GM19467 (cell line): ENCODE measurements around the gene LOC128125822.
"Not testable (repeated sequence)": the region's sequence is repeated elsewhere in the genome, so short reads cannot be mapped to it uniquely, and the experiment has no call there.

Experiments used
- ATAC-seq: cut with Tn5 transposase; IDR thresholded peaks from one replicate; pipeline ENCODE4 v1.9.1; 2021; ENCODE audit warnings: mild to moderate bottlenecking, moderate library complexity; ENCODE audit not compliant: unreplicated experiment

The LOC128125822 gene

DNA sequence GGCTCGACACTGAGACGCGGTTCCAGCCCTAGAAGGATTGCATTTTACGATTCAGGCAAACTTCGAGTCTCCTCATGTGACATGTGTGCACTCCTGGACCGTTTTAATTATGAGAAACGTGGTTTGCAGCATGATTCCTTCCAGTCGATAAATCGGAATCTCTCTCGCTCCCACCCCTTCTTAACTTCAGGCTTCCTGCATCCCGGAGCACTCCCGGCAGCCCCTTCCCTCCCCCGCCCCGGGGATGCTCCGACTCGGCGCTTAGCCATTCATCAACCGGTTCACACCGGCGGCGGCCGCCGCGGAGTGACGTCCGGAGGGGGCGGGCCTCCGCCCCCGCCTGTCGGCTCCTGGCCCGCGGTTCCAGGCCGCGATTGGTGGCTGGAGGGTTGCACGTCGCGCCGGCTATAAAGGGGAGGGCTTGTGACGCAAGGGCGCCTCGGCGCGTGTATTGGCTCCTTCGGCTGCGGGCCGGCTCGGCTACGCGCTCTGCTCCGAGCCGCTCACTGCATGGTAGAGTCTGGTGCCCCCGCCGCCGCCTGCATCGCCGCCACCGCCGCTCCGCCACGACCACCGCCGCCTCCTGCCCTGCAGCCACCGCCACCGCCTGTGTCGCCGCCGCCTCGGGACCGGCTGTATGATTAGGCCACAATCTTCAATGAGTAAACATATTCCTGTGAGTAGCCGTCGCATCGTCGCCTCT lies at the start of gene LOC128125822, which contains the start of gene PTP4A1:
TSS of gene LOC128125822 (plus strand) at position 437 of the 703 bp plus-strand sequence.
TSS of gene PTP4A1 (plus strand) at position 437 of the 703 bp plus-strand sequence. CDS start 4,401 bp downstream, outside the sequence.
- ATAC-seq, result peak; percentile 93

DNA sequence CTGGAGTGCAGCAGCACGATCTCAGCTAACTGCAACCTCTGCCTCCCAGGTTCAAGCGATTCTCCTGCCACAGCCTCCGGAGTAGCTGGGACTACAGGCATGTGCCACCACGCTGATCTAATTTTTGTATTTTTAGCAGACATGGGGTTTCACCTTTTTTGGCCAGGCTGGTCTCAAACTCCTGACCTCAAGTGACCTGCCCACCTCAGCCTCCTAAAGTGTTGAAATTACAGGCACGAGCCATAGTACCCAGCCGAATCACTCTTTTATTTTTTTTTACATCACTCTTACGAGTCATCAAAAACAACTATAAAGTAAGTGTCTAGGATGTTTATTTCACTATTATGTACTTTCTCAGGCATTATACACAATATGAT lies 49.4 kb upstream of the LOC128125822 start:
- not testable (repeated sequence) for ATAC-seq

DNA sequence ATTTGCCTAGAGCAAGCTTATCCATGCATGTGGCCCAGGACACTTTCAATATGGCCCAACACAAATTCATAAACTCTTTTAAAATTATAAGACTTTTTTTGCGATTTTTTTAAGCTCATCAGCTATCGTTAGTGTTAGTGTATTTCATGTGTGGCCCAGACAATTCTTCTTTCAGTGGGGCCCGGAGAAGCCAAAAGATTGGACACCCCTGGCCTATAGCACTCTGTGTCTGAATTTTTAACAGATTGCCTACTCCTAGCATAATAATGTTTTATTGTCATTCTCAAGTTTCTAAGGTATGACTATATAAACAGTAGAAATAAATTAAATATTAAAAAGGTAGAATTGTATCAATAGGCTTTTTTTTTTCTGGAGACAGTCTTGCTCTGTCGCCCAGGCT lies 48.6 kb upstream of the LOC128125822 start:
- ATAC-seq, result no peak

DNA sequence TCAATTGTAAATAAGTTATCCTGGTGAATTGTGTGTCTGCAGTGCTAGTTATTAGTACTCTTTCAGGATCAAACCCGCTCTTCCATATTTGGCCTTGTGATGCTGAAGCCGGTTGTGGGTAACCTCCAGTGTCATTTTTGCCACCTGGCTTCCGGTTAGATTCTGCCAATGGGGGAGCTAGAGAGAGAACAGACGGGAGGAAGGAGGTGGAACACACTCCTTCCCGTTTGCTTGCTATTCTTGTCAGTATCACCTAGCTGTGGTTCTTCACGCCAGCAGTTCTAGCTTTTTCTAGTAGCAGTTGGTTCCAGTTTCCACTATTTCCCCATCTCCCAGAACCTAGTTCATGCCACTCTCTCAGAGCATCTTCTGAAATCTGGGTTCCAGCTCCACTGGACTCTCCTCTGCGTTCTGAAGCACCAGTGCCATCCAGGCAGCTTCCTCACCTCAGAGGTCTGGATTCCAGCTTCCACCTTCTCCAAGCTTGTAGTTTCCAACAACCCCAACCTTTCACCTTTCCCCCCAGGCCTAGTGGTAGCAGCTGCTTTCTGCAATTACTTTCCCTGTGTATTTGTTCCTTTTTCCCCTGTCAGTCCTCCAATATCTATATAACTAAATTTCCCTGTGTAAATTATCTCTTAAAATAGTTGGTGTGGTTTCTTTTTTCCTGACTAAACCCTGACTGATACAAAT lies 46.9 kb upstream of the LOC128125822 start:
- no peak for ATAC-seq

DNA sequence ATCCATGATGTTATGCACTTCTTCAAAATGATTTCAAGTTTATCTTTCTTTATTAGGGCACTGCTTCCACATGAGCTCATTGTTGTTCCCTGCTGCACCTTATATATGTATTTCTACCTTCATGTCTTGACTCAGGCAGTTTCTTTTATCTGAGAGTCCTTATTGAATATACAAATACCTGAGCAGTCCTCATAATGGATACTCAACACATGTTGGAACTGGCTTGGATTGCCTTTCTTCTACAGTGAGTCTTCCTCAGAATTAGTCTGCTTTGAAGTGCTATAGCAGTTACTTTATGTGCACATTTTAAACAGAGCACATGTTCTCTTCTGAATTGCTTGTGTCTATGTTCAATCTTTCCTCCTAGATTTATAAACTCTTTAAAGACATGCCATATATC lies 45.3 kb upstream of the LOC128125822 start:
- ATAC-seq, result no peak

DNA sequence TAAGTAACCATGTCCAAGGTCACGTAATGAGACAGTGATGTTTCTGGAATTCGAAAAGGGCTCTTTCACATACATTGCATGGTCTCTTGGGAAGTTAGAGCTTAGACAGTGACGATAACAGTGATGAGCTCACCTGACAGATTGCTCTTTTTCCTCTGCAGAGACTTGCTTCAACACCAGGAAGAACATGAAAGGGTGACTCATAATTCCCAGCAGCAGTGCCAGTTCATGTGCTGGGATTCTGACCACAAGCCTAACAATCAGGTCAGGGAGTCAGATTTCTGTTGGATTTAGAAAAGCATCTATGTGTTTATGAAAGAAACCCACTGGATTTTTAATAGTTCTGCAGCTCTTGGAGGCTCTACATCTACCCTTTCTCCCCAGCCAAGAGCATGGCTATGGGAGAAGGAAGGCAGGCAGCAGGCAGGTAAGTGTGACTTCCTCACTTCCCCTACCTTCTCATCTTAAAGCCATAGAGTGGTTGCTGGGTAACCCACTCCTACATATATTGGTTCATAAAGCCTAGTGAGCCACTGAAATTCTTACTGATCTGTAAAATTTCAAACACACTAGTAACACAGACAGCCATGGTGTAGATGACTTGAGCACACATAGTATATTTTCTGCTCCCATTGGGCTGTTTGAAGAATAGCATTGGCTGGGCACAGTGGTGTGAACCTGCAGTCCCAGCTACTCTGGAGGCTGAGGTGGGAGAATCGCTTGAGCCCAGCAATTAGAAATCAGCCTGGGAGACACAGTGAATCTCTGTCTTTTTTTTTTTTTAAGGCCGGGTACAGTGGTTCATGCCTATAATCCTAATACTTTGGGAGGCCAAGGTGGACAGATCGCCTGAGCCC lies 44.4 kb upstream of the LOC128125822 start:
- no peak for ATAC-seq

DNA sequence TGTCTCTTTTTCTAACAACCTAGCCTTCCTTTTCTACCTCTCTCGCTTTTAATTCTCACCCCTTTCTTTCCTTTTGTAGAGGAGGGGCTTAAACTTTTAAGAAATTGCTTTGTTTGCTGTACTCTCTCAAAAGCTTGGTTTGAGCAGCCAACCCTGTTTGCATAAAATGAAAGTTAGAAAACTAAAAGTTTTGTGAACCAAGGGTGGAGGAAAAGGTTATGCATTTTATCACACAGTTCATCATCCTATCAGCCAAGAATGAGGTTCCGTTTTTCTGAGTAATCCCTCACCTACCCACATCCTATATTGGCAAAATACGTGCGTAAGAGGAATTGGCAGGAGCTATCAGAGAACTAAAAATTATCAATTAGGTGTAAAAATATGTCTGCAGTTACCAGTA lies 42.8 kb upstream of the LOC128125822 start:
- no peak for ATAC-seq

DNA sequence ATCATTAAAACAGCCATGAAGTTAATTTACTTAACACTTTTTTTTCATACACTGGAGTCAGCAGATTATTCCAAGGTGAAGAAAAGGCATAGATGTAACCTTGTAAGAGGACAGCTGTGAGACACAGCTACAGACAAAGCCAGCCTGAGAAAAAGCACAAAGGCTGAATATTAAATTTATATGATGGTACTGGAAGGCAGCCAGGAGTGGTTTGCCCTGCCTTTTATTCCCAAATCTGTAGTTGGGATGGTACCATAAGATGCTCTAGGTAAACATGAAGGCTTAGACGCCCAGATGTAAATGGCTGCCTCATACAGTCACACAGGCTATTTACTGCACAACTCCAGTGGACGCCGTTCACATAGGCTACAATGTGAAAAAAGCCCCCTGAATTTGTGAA lies 42.1 kb upstream of the LOC128125822 start:
- no peak for ATAC-seq

DNA sequence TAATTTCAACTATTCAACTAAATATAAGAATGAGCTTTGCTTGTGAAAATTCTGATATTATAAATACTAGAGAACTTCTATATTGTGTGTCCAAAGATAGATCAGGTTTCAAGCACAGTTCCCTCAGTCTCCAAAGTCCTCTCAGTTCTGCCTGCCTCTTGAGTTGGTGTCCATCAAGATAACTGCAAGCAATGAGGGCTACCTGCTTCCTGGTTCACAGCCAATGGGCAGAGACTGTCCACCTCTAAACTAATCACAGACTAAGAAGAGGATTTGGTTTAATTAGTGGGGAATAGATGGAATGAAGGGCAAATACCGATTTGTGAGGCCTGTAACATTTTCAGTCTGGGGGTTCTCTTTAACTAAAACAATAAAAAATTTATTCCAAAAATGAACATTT lies 41.3 kb upstream of the LOC128125822 start:
- ATAC-seq, result no peak

DNA sequence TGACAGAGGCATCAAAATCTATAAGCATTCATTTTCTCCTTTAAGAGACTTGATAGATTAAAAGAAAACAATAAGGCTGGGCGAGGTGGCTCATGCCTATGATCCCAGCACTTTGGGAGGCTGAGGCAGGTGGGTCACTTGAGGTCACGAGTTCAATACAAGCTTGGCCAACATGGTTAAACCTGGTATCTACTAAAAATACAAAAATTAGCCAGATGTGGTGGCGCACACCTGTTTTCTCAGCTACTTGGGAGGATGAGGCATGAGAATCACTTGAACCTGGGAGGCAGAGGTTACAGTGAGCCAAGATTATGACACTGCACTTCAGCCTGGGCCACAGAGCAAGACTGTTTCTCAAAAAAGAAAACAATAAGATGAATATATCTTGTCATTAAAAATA lies 39.3 kb upstream of the LOC128125822 start:
- ATAC-seq, result no peak

DNA sequence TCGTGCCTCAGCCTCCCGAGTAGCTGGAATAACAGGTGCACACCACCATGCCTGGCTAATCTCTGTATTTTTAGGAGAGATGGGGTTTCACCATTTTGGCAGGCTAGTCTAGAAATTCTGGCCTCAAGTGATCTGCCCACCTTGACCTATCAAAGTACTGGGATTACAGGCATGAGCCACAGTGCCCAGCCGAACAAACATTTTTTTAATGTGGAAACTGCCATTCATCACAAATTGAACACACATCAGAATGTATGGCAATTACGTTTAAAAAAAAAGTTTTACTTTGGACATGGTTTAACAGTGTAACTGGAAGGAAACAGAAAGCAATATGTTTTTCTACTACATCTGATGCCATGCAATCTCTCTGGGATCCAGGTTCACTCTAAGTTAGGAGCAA lies 38.3 kb upstream of the LOC128125822 start:
- no peak for ATAC-seq

DNA sequence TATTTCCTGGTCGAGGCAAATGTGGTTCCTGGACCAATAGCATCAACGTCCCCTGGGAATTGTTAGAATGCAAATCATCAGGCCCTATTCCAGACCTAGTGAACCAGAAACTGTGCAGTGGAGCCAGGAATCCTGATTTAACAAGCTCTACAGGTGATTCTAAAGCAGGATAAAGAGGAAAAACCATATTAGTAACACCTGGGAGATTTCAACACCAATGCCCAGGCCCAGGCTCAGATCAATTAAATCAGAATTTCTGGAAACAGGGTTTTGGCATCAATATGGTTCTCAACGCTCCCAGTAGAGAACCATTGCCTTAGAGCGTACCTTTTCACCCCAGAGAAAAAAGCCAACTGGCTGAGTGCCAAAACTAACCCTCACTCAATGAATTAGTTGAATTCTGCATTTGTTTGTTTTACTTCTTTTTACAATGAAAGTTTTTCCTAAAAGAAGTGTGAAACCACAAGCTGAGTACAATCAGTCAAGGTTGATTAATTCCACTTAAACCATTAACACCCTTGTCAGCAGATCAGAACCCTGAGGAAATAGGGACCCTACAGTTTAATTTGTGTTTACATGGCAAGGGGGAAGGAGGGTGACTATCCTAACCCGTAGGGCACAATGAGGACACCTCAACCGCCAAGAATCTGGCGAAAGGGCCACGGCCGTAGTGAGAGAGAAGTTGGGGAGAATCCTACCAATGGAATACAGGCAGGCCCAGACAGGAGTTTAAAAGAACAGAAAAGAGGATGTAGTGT lies 34.9 kb upstream of the LOC128125822 start:
- ATAC-seq, result peak; percentile 61

DNA sequence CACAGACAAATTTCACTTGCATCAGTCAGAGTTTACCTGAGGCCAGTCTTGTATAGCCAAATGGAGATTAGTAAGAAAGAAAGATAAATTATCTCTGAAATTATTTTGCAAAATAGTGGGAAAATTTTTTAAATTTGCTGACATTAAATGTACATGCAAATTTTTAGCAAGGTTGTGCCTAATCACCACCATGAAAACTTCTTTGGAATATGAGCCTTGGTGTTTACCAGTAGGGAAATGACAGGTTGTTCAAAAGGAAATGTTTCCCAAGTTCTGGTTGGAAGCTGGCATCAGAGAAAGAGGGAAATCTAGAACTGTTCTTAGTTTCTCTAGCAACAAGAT lies 34.4 kb upstream of the LOC128125822 start:
- ATAC-seq, result no peak

DNA sequence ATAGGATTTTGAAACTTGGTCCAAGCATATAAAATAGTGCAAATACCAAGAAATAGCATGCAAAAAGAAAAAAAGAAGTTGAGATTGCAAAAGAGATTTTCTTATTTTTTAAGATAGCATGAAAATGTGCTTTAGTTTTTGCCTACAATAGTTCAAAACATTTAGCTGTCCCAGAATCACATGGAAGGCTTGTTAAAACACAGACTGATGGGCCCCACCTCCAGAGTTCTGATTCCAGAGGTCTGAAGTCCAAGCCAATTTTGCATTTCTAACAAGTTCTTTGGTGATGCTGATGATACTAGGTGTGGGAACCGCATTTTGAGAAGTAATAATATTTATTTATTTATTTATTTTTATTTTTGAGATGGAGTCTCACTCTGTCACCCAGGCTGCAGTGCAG lies 33.7 kb upstream of the LOC128125822 start:
- no peak for ATAC-seq

DNA sequence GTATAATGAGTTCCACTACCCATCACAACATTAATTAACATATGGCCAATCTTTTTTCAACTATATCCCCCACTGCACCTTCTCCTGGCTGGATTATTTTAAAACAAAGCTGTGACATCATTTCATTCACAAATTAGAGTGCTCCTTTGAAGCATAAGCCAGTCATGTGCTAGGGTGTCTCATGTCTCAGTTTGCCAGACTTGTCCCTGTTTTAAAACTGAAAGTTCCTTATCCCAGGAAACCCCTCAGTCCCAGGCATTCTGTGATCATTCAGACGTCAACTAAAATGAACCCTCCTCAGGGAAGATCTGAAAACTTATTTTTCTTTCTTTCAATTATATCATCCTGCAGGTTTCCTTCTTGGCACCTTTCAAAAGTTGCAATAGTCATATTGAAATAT lies 29.3 kb upstream of the LOC128125822 start:
- no peak for ATAC-seq

DNA sequence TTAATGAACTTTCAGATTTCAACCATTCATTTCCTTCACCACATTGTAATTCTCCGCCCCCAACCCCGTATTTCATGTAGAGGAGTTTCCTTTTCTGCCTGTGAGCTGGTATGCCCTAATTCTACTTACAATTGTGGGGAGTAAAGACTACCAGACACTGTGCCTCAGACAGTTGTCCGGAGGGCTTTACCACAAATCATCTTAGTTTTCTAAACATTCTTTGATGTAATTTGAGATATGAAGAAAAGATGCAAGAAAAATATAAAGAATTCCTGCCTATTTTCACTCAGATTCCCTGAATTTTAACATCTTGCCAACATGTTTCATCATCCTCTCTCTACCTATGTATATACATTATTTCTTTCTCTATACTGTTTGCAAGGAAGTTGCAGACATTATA lies 28.3 kb upstream of the LOC128125822 start:
- ATAC-seq, result no peak

DNA sequence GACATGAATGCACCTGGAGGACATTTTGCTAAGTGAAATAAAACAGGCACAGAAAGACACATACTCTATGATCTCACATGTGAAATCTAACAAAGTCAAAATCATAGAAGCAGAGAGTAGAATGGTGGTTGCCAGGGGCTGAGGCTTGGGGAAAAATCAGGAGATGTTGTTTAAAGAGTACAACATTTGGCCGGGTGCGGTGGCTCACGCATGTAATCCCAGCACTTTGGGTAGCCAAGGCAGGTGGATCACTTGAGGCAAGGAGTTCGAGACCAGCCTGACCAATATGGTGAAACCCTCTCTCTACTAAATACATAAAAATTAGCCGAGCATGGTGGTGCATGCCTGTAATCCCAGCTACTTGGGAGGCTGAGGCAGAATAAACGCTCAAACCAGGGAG lies 26.0 kb upstream of the LOC128125822 start:
- ATAC-seq, result no peak

DNA sequence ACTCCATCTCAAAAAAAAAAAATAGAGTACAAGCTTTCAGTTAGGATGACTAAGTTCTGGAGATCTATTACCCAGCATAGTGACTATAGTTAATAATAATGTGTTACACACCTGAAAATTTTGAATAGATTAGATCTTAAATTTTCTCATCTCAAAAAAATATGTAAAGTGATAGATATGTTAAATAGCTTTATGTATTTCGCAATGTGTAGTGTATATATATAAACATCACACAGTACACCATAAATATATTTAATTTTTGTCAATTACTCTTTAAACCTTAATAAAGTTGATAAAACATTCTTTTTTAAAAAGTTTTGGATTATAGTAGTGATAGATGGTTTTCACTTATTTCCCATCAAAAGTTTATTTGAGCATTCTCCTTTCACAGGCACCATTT lies 25.6 kb upstream of the LOC128125822 start:
- no peak for ATAC-seq

DNA sequence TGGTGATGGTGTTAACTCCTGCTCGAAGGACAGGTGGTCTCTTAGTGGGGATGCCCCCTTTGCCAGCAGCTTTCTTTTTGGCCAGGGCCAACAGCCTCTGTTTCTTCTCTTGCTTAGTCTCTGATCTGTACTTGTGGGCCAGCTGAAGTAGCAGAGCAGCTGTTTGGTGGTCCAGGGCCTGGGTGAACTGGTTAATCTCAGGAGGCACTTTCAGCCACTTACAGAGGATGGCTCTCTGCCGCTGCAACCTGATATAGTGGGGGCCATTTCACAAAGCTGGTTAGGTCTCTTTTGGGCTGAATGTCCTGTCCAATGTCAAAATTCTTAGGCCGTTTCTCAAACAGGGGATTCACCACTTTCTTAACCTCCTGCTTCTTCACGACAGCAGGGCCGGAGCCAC lies 23.2 kb upstream of the LOC128125822 start:
- no peak for ATAC-seq

DNA sequence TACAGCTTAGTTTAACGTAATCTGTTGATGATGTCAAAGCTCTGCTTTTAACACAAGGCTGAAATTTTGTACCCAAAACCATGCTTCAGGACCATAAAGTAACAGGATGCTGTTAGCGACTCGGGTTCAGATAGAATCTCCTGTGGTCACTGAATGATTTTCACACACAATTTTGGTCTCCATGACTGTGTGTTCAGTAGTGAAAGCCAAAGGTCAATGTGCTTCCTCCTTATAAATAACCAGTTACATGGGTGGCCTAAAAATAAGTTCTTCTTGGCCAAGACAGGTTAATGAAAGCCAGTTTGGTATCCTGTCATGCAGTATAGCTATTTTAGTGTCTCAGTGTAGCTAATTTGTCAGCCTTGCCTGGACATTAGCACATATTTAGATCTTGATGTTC lies 19.1 kb upstream of the LOC128125822 start:
- ATAC-seq, result peak; percentile 100

DNA sequence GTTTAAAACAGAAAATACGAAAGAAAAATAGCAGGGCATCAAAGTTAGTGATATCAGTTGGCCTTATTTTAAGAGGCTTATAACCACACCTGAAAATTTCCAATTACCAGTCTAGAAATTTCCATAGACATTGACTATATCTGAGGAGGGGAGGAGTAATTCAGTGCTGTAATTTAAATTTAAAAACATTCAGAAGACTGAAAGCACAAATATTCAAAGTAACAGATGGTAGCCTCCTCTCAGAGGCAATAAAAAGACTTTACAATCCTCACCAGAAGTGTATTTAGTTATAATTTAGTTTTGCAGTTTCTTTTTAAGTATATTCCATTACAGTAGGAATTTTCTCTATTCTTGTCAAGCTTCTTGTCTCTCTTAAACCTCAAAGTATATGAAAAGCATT lies 18.4 kb upstream of the LOC128125822 start:
- no peak for ATAC-seq
